ENCODE results near the gene TEKT2.

Gene TEKT2

GRCh38 chr1:36132029-36132428 is 48.1 kb downstream of the TEKT2 start:
- DNase-seq = no peak

- DNase-seq = no peak
These were observed 49.6 kb downstream of the TEKT2 start for GRCh38 chr1:36133484-36133883.

GRCh38 chr1:36134031-36134430 is 50.1 kb downstream of the TEKT2 start:
- no peak for DNase-seq

- no peak for DNase-seq
These were observed 50.8 kb downstream of the TEKT2 start for GRCh38 chr1:36134505-36135329.

GRCh38 chr1:36135330-36135667 is 51.4 kb downstream of the TEKT2 start:
- no peak for DNase-seq

- no peak for DNase-seq
These were observed 51.9 kb downstream of the TEKT2 start for GRCh38 chr1:36135796-36136195.

- no peak for DNase-seq
These were observed 52.6 kb downstream of the TEKT2 start for GRCh38 chr1:36136535-36136934.

GRCh38 chr1:36137226-36137625 is 53.3 kb downstream of the TEKT2 start:
- DNase-seq = no peak

GRCh38 chr1:36137776-36138175 is 53.9 kb downstream of the TEKT2 start:
- no peak for DNase-seq
